Endothelial cell of umbilical vein (primary cell): ENCODE measurements around the gene NGEF. TPM values are rescaled to one million over a fixed set of nuclear protein-coding genes. Genes with fewer than 3 reads are reported as not detected.

Experiments
- BruUV-seq: library from RNA; stranded (reverse); fragments of 400-500 nt; replicated peaks from 2 replicates; lab custom pipeline; 2021; lab: Mats Ljungman, UMichigan
- CTCF ChIA-PET: fragments of 300-600, 350-600 bp; sonication (Branson Sonifier 250); formaldehyde crosslinking; loops from one replicate; lab custom pipeline; 2021; ENCODE audit warnings: antibody characterized with exemption, inconsistent platforms; lab: Charles Lee
- POLR2A ChIA-PET: fragments of 300-600, 350-600 bp; sonication (Branson Sonifier 250); formaldehyde crosslinking; loops from one replicate; lab custom pipeline; 2021; ENCODE audit warnings: antibody characterized with exemption, inconsistent platforms; lab: Charles Lee
- DNase-seq: peaks from one replicate; pipeline ENCODE4 v3.0.0-alpha.2; 2011; ENCODE audit warnings: low read depth, low spot score
- FAIRE-seq: peaks from 2 replicates; lab custom pipeline; 2011; peaks lifted over from hg19 to GRCh38; lab: Jason Lieb, UNC
- H2AFZ ChIP-seq: 2 replicates; pipeline ENCODE4 v1.6.0; 2012; ENCODE audit warnings: low read depth, low read length, control low read depth, inconsistent platforms
- H3K27ac ChIP-seq: 2 replicates; pipeline ENCODE4 v1.5.1; 2011; ENCODE audit warnings: low read depth, mild to moderate bottlenecking, control low read depth, low read length, moderate library complexity; ENCODE audit not compliant: insufficient read depth
- H3K27me3 ChIP-seq, 2 experiments: 2 replicates each; pipeline versions ENCODE4 v1.6.0 to v1.6.1; 2011; ENCODE audit warnings: low read length in 2 of 2, mixed read lengths in 1 of 2; ENCODE audit not compliant: control insufficient read depth in 2 of 2, insufficient read depth in 2 of 2
- H3K36me3 ChIP-seq, 2 experiments: 2 replicates in 1 of 2; 3 replicates in 1 of 2; pipeline ENCODE4 v1.5.1; 2011; ENCODE audit warnings: low read length in 2 of 2, mild to moderate bottlenecking in 1 of 2, moderate library complexity in 1 of 2; ENCODE audit not compliant: control insufficient read depth in 2 of 2, insufficient read depth in 2 of 2; ENCODE audit errors: extremely low read depth in 1 of 2
- H3K4me1 ChIP-seq: 3 replicates; pipeline ENCODE4 v1.5.1; 2011; ENCODE audit warnings: mild to moderate bottlenecking, low read length; ENCODE audit not compliant: control insufficient read depth, insufficient read depth; ENCODE audit errors: extremely low read depth
- H3K4me2 ChIP-seq: 2 replicates; pipeline ENCODE4 v1.6.1; 2011; ENCODE audit warnings: low read length, control low read depth, mixed read lengths; ENCODE audit not compliant: insufficient read depth
- H3K4me3 ChIP-seq, 3 experiments: fragments of 200-600 bp in 1 of 3; sonication (generic), shearing (Covaris generic) in 1 of 3; replicated peaks in 1 of 3; 2 replicates each; pipeline ENCODE4 v1.5.1; 2011 to 2016; ENCODE audit warnings: control low read depth in 3 of 3, low read length in 3 of 3, mild to moderate bottlenecking in 2 of 3, inconsistent platforms in 1 of 3, low read depth in 1 of 3, moderate library complexity in 1 of 3; ENCODE audit not compliant: insufficient read depth in 1 of 3
- H3K79me2 ChIP-seq: 2 replicates; pipeline ENCODE4 v1.6.0; 2012; ENCODE audit warnings: low read length, inconsistent platforms; ENCODE audit not compliant: control insufficient read depth, insufficient read depth
- H3K9ac ChIP-seq: replicated peaks from 2 replicates; pipeline ENCODE3; 2011; ENCODE audit warnings: low read length, control low read depth; ENCODE audit not compliant: insufficient read depth; ENCODE audit errors: extremely low read depth
- H3K9me1 ChIP-seq: replicated peaks from 3 replicates; pipeline ENCODE4 v1.6.0; 2011; ENCODE audit warnings: mild to moderate bottlenecking, low read length; ENCODE audit not compliant: control insufficient read depth, insufficient read depth; ENCODE audit errors: extremely low read depth
- H3K9me3 ChIP-seq: replicated peaks from 2 replicates; pipeline ENCODE4 v1.5.1; 2012; ENCODE audit warnings: low read length, inconsistent platforms; ENCODE audit not compliant: control insufficient read depth, insufficient read depth
- H4K20me1 ChIP-seq: replicated peaks from 2 replicates; pipeline ENCODE3; 2011; ENCODE audit warnings: mild to moderate bottlenecking, low read length; ENCODE audit not compliant: control insufficient read depth, insufficient read depth; ENCODE audit errors: extremely low read depth
- CTCF ChIP-seq, 2 donors: IDR thresholded peaks; 1 replicate in 1 of 2; 2 replicates in 1 of 2; pipeline ENCODE4 v1.5.1; 2011; ENCODE audit warnings: low read length in 2 of 2, mild to moderate bottlenecking in 2 of 2, moderate library complexity in 2 of 2, control low read depth in 1 of 2, inconsistent platforms in 1 of 2, low read depth in 1 of 2; ENCODE audit not compliant: insufficient read depth in 1 of 2; ENCODE audit errors: extremely low read depth in 1 of 2
- EZH2 ChIP-seq: IDR thresholded peaks from 2 replicates; pipeline ENCODE4 v1.6.1; 2012; ENCODE audit warnings: borderline replicate concordance, low read depth, mild to moderate bottlenecking, moderate library complexity, low read length, inconsistent platforms; ENCODE audit not compliant: severe bottlenecking
- FOS ChIP-seq: IDR thresholded peaks from 2 replicates; pipeline ENCODE4 v1.6.1; 2011; ENCODE audit warnings: mild to moderate bottlenecking, low read length, moderate library complexity, borderline replicate concordance; ENCODE audit not compliant: insufficient read depth
- GATA2 ChIP-seq: IDR thresholded peaks from 2 replicates; pipeline ENCODE4 v1.7.0; 2011; ENCODE audit warnings: low read depth, mild to moderate bottlenecking, moderate library complexity, mixed read lengths, low read length; ENCODE audit not compliant: insufficient read length, insufficient read depth
- JUN ChIP-seq: IDR thresholded peaks from 2 replicates; pipeline ENCODE4 v1.6.1; 2011; ENCODE audit warnings: borderline replicate concordance, low read depth; ENCODE audit not compliant: insufficient read length, insufficient read depth
- MAX ChIP-seq: IDR thresholded peaks from 2 replicates; pipeline ENCODE4 v1.6.1; 2011; ENCODE audit not compliant: insufficient read depth, insufficient read length
- MYC ChIP-seq: IDR thresholded peaks from one replicate; pipeline ENCODE4 v1.6.1; 2011; ENCODE audit warnings: mild to moderate bottlenecking, low read depth, low read length
- POLR2A ChIP-seq: IDR thresholded peaks from 2 replicates; pipeline ENCODE4 v1.6.1; 2012; ENCODE audit warnings: low read depth, mild to moderate bottlenecking, control low read depth, low read length
- POLR2AphosphoS5 ChIP-seq: IDR thresholded peaks from 2 replicates; pipeline ENCODE4 v1.6.1; 2012; ENCODE audit warnings: low read depth, mild to moderate bottlenecking, control low read depth, low read length, moderate library complexity; ENCODE audit not compliant: insufficient read depth
- dilution Hi-C: fragments of 300-500 bp; cut with MboI; formaldehyde crosslinking; loops from one replicate; pipeline ENCODE4 v1.15.0; 2019; ENCODE audit warnings: low sequenced_read_pairs; ENCODE audit not compliant: extremely low pct_ligation_motif_present
- intact Hi-C: fragments of 100-400 bp; cut with micrococcal nuclease; formaldehyde crosslinking; loops from one replicate; pipeline ENCODE4 v1.10.0; 2022
- polyA plus RNA-seq, 4 experiments: library from polyadenylated mRNA; depleted of rRNA in 3 of 4; stranded (reverse) in 3 of 4; unstranded in 1 of 4; fragments of >200 nt; gene quantifications; 2 replicates each; pipeline versions ENCODE4 v1.2.1 to v1.2.3, GENCODE V29; 2011 to 2012; ENCODE audit warnings: missing spikeins in 1 of 4
- total RNA-seq: library from RNA; stranded (reverse); gene quantifications from 2 replicates; pipeline ENCODE4 v1.2.3, GENCODE V29; 2021

NGEF gene
- total and polyA plus RNA-seq, 2 donors (not counting 3 experiments of a cell fraction or from before 2014, with no cell fraction given), result 0.22 to 0.41 TPM

- Histone ChIP-seq H3K4me2 (no peak overlapping the region), H3K27me3 (no peaks in the 10 kb centered on the region), H3K9me3 (no peaks in the 10 kb centered on the region), H2AFZ (no peak overlapping the region), H4K20me1 (no peaks in the 10 kb centered on the region), H3K27ac (no peak overlapping the region), H3K4me1 (no peaks in the 10 kb centered on the region), H3K79me2 (no peaks in the 10 kb centered on the region), H3K9me1 (no peaks in the 10 kb centered on the region), H3K36me3 (no peaks in the 10 kb centered on the region), H3K4me3 (no peak overlapping the region), H3K9ac (no peak overlapping the region)
- FAIRE-seq, result no peak
- peak in 1 of 2 donors; percentile 4 for TF ChIP-seq CTCF (IDR thresholded peaks at IDR 0.05; ENCODE audit: extremely low read depth in 1 of 2, insufficient read depth in 1 of 2, low read depth in 1 of 2, low read length in 2 of 2)
- no peak for TF ChIP-seq EZH2
- no peak for DNase-seq
- intact Hi-C loops, result loop anchor here (10.0 kb wide), 1 partner anchor 167 kb away; no protein-coding TSS in a partner anchor
- BruUV-seq, result no TSS peak
- dilution Hi-C loops, result no loop called here
- ChIA-PET CTCF (interaction anchor here (1.0 to 1.7 kb wide), 4 partner anchors 11 to 167 kb away, joined by 3 to 9 read pairs (median 6); no protein-coding TSS in a partner anchor), POLR2A (no interaction called here)
Measured at GRCh38 chr2:232887171-232887850, 125.7 kb downstream of the NGEF start.

DNA sequence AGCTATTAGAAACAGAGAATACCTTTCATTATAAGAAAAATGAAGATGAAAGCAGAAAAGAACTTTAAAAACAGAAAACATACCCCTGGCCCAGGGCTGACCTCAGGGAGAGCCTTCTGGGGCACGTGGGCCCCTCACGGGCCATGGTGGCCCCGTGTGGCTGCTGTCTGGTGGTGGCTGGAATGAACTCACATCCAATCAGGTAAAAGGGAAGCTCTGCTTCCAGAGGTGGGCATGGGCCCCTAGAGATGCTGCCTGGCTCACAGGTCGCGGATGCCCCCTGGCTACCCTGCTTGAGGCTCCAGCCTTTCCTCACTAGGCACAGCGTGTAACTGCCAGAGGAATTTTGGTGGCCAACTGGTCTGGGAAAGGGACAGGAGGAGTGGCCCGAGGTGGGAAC is 126.4 kb downstream of the NGEF start:
- no peaks in the 10 kb centered on the region for H3K27me3 ChIP-seq
- ChIA-PET CTCF (interaction anchor here (1.0 to 1.7 kb wide), 4 partner anchors 12 to 168 kb away, joined by 3 to 9 read pairs (median 6); no protein-coding TSS in a partner anchor), POLR2A (no interaction called here)
- TF ChIP-seq POLR2AphosphoS5 (no peak), EZH2 (no peak), JUN (no peak), MAX (no peak), POLR2A (no peak), FOS (no peak), CTCF (IDR thresholded peaks at IDR 0.05; ENCODE audit: extremely low read depth in 1 of 2, insufficient read depth in 1 of 2, low read depth in 1 of 2, low read length in 2 of 2) (no peak), MYC (no peak), GATA2 (no peak)
- H2AFZ ChIP-seq, result no peak overlapping the region
- intact Hi-C loops, result loop anchor here (10.0 kb wide), 1 partner anchor 168 kb away; no protein-coding TSS in a partner anchor
- H3K9me3 ChIP-seq, result no peaks in the 10 kb centered on the region
- H3K27ac ChIP-seq, result no peak overlapping the region
- H3K9ac ChIP-seq, result no peak overlapping the region
- H3K79me2 ChIP-seq, result no peaks in the 10 kb centered on the region
- dilution Hi-C loops, result no loop called here
- BruUV-seq, result no TSS peak
- FAIRE-seq (no peak), DNase-seq (no peak)
- no peaks in the 10 kb centered on the region for H3K4me1 ChIP-seq
- no peak overlapping the region for H3K4me3 ChIP-seq
- H3K4me2 ChIP-seq, result no peak overlapping the region
- no peaks in the 10 kb centered on the region for H3K36me3 ChIP-seq
- no peaks in the 10 kb centered on the region for H3K9me1 ChIP-seq
- no peaks in the 10 kb centered on the region for H4K20me1 ChIP-seq
